Measurements from ENCODE around the gene NDUFAF8.

DNA sequence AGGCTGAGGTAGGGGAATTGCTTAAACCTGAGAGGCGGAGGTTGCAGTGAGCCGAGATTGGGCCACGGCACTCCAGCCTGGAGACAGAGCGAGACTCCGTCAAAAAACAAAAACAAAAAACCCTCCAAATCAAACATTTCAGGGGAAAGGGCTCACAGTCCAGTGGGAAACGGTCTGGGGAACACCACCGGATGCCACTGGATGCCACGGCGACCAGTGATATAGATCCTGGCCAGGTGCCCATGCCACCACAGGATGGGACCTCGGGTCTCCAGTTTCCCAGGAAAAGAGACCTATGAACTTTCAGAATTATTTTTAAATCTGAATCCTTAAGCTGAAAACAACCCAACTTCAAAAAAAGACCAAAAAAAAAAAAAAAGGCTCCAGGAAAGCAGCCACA, 28.7 kb upstream of the NDUFAF8 start:
- TF ChIP-seq, protein P1, sequence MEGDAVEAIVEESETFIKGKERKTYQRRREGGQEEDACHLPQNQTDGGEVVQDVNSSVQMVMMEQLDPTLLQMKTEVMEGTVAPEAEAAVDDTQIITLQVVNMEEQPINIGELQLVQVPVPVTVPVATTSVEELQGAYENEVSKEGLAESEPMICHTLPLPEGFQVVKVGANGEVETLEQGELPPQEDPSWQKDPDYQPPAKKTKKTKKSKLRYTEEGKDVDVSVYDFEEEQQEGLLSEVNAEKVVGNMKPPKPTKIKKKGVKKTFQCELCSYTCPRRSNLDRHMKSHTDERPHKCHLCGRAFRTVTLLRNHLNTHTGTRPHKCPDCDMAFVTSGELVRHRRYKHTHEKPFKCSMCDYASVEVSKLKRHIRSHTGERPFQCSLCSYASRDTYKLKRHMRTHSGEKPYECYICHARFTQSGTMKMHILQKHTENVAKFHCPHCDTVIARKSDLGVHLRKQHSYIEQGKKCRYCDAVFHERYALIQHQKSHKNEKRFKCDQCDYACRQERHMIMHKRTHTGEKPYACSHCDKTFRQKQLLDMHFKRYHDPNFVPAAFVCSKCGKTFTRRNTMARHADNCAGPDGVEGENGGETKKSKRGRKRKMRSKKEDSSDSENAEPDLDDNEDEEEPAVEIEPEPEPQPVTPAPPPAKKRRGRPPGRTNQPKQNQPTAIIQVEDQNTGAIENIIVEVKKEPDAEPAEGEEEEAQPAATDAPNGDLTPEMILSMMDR (IDR thresholded peaks at IDR 0.05 in 2 of 3, conservative IDR thresholded peaks at IDR 0.05 in 1 of 3; ENCODE audit: borderline replicate concordance in 1 of 3, insufficient read depth in 1 of 3, low read depth in 2 of 3, low read length in 2 of 3), result no peak
- TF ChIP-seq POLR2A (IDR thresholded peaks at IDR 0.05; ENCODE audit: borderline replicate concordance, extremely low read depth, insufficient read depth, insufficient read length), result no peak

All from HCT116 (cell line).